ENCODE measurements around the gene C1GALT1C1L.
"Not testable (repeated sequence)": the region's sequence is repeated elsewhere in the genome, so short reads cannot be mapped to it uniquely, and the experiment has no call there.

C1GALT1C1L gene

DNA sequence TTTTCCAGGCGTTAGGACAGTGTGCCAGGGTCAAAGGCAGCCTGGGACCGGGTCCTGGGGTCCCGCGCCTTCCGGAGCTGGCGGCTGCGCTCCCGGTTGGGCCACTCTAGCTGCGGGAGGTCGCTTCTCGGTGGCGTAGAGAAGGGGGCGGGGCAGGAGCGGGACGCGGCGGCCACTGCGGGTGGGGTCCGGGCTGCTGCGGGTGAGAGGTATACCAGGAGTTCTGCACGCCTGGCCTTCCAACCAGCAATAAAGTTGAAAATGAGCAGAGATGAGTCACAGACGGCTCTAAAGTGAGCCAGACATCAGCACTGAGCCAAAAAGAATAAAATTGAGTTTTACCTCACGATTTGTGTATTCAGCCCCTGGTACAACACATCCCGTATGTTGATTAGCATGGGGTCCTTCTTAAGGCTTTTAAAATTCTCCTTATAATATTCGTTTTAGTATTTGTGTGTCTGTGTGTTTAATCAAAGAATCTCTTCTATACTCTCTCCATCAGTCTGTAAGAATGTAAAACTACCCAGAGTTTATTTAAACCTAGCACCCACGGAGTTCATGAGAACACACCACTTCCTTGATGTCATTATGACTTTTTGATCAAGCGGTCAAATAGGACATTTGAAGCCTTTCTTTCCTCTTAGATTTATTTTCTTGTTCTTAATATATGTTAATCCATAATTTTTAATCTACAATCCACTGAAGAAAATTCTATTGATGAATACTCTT is at the start of gene C1GALT1C1L:
Gene C1GALT1C1L (minus strand): TSS at position 108 of the 729 bp plus-strand sequence. CDS start 107 bp downstream, at position 1.
- DNase-seq (ENCODE audit: low spot score): peak; percentile 33

DNA sequence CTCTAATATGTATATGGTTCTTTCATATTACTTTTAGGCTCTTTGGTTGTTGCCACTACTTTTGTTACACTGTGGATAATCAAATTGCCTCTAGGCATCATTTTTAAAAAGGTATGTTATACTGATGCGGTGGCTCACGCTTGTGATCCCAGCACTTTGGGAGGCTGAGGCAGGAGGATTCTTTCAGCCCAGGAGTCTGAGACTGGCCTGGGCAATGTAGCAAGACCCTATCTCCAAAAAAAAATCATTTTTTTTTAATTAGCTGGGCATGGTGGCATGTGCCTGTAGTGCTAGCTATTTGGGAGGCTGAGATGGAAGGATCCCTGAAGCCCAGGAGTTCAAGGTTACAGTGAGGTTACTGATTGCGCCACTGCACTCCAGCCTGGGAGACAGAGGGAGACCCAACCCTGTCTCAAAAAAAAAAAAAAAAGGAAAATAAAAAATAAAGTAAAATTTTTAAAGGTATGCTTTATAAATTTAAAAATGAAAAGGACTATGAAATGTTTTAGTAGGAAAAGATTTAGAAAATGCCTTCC is 49.5 kb upstream of the C1GALT1C1L start:
- DNase-seq (ENCODE audit: low spot score): no peak

DNA sequence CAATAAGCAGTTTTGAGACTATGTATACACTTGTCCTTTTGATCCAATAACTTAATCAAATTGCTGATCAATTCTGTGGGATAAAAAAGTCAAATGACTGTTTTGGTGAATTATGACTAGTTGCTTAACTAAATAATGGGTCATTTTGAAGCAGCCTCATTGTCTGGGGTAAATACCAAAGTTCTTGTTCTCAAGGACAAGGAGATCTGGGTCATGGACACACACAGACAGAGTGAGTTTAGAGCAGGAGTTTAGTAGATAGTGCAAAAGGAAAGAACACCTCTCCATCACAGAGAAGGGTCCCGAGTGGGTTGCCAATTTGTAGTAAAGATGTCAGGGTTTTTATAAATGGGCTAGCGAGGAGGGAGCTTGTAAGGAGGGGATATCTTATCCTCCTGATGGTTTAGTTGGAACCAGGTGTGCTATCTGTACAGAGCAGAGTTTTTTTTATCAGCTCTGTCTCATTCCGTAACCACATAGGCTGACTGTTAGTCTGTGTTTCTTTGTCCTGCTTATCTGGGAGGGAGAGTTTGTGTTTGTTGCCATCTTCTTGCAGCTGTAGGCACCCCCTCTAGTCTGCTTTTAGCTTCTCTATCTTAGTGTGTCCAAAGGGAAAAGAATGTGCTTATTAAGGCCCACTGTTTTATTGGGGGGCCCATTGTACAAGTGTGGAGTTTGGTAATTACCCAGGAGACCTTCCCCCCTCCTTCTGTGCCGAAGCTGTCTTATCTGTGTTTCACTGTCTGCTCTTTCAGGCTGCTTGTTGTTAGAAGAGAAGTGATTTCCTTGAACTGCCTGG is 48.7 kb upstream of the C1GALT1C1L start:
- DNase-seq (ENCODE audit: low spot score): no peak

DNA sequence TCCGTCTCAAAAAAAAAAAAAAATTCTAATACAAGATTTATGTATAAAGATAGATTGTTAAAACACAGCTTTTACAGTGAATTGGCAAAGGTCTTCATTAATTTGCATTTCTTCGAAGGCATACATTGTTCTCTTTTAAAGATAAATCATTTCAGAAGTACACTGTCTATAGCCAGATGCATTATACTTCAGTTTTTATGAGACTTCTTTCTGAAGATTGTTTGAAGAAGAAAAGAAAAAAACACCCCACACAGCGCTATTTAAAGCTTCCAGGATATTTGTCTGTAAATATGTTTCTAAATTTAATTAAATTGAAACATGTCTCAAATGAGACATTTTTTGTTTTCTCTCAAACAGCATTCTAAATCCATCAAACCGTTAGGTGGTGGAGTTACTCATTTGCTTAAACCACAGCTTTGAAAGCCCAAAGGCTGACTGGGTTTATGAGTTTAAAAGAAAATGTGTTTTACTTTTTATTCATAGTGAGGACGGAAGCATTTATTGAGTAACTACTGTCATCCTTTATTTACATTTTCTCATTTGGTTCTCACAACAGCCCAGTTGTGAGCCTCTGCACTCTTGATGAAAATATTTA is 42.4 kb upstream of the C1GALT1C1L start:
- DNase-seq (ENCODE audit: low spot score): no peak

DNA sequence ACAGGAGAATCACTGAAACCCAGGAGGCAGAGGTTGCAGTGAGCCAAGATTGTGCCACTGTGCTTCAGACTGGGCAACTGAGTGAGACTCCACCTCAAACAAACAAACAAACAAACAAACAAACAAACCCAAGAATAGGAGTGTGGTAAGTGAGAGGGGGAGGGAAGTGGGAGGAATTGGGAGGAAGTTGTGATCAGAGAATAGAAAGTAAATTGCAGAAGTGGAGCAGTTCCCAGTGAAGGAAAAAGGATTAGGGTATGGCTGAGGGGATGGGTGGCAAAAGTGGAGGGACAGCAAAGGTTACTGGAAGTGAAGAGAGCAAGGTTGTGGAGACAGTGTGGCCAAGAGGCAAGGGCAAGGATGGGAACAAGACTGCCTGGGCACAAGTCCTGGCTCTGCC is 41.1 kb upstream of the C1GALT1C1L start:
- DNase-seq (ENCODE audit: low spot score): no peak

DNA sequence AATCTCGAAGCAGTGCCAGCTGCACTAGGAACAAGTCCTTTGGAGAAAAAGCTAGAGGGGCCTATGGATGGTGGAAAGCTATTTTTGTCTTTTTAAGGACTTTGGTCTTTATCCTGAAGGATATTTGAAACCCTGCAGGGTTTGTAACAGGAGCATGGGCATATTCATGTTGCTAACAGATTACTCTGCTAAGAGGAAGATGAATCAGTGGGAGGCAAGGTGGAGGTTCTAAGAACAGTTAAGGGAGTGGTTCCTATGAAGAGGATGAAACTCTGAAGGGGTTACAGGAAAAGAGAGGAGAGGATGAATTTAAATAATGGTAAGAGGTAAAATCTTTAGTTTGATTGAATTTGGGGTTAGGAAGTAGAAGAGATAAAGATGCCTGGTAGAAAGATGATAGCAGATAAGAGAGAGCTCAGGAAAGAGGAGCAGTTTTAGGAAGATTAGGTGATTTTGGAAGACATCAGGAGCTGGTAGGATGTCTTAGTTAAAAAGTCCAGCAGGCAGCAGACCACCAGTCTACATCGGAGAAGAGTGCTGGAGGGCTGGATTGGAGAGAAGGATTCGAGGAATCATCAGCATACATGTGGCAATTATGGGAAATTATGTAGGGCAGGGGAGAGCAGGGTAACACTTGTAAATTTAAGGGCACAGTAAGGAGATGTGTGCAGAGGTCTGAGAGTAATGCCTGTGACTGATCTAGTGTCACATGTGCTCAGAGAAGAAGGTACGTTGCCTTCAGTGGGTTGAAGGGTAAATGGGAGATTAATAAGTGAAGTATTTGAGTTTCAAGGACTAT is 39.3 kb upstream of the C1GALT1C1L start:
- DNase-seq (ENCODE audit: low spot score): no peak

DNA sequence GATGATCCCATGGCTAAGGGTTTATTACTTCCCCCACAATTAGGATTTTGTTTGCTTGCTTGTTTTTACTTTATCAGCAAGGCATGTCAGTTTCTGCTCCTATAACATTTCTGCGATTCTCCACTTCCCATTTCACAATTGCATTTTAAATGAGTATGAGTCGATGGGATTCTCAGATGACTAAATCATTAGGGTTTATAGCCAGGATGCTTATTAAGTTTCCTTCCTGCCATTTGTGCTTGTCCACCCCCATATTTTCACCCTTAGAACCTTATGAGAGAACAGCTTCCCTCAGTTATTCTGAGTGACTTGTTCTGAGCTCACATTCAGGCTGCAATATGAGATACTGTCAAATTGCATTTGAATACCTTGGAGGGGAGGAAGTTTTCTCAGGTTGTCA is 37.9 kb upstream of the C1GALT1C1L start:
- DNase-seq (ENCODE audit: low spot score): no peak

DNA sequence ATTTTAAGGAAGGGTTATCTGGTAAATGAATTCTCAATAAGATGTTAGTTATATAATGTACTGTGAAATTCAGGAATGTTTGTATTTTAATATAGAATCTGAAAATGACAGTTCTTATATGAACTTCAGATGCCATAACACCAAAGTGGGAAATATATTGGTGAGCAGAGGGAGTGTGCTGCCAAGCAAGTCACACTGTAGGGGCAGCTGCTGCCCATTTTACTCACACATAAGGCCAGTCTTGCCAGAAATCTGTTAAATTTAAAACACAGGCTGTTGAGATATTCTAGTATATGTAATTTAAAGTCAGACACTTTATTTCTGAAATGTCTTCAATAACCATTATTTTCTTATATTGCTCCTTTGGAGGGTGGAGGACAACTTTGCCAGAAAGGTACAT is 34.6 kb upstream of the C1GALT1C1L start:
- no peak for DNase-seq (ENCODE audit: low spot score)

DNA sequence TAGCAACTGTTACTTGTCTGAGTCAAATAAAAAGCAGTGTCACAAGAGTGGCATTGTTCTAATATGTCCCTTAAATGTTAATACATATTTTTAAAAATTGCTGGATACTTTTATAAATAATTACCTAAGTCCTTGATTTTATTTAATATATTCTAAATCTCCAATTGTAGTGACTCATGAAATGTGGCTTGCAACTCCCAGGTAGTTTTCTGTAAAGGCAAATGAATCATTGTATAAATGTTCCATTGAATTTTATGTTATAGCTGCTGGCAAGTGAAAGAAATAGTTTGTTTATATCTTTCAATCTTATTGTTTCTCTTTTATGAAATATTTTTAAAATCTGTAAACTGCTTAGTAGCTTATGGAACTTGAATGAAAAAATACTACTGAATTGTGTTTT is 32.7 kb upstream of the C1GALT1C1L start:
- no peak for DNase-seq (ENCODE audit: low spot score)

DNA sequence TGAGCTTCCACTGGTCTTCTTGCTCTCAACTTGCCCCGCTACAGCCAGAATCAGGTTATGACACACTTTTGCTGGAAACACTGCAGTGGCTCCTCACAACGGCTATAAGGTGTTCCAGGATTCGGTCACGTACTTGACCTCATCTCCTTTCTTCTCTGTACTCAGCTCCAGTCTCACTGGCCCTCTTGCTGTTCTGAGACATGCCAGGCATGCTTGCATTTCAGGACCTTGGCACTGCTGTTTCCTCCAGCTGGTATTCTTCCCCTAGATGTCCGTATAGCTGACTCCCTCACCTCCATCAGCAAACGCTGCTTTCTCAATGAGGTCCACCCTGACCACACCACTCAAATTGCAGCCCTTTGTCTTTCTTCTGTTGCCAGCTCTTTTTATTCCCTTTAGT is 31.9 kb upstream of the C1GALT1C1L start:
- DNase-seq (ENCODE audit: low spot score): no peak

DNA sequence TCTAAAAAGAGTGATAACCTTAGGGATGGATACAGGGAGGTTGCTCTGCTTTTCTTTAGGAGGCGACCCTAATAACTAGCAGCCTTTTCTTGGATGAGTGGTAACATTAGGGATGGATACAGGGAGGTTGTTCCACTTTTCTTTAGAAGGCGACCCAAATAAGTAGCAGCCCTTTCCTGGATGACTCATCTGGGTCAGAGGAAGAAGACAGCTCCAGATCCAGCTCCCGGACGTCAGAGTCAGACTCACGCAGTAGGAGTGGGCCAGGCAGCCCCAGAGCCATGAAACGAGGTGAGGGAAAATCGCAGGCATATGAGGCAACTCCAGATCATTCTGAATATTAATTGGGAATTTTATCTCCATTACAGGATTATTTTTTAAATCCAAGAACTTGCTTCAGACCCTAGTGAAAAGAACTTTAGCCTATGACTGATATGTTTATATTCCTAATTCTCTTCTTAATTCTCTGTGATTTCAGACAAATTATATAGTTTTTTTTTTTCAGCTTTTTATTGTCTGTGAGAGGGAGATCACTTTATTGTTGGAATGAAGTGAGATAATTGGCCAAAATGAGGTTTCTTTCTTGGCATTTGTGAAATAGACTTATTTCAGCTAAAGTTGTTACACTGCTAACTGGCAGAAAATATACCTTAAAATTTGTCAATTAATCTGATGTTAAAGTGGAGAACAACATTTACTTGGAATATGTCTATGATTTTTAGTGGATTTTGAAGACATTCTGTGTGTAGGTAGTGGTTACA is 31.2 kb upstream of the C1GALT1C1L start:
- DNase-seq (ENCODE audit: low spot score): no peak

DNA sequence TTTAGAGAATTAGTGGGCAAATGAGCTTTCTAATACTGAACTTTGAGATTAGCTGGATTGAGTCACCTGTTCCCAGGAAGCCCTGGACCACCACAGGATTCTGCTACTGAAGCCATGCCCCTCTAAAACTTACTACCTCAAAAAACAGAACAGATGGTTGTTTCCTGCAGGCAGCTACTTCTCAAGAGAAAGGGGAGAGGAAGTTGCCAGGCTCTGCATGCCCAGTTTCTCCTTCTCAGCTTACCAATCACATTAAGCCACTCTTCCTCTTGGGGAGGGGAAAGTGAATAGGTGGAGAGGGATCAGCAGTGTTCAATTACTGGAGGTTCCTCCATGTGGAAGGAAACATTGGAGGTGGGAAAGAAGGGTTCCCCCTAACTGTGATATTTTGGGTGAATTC is 24.9 kb upstream of the C1GALT1C1L start:
- DNase-seq (ENCODE audit: low spot score): no peak

DNA sequence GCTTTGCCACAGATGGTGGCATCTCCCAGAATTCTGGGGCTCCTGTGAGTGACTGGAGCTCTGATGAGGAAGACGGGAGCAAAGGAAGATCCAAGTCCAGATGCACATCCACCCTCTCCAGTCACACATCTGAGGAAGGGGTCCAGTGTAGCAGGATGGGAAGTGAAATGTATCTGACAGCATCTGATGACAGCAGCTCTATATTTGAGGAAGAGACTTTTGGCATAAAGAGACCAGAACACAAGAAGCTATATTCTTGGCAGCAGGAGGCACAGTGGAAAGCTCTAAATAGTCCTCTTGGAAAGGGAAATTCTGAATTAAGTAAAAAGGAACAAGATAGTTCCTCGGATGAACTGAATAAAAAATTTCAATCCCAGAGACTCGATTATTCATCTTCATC is 23.5 kb upstream of the C1GALT1C1L start:
- no peak for DNase-seq (ENCODE audit: low spot score)

DNA sequence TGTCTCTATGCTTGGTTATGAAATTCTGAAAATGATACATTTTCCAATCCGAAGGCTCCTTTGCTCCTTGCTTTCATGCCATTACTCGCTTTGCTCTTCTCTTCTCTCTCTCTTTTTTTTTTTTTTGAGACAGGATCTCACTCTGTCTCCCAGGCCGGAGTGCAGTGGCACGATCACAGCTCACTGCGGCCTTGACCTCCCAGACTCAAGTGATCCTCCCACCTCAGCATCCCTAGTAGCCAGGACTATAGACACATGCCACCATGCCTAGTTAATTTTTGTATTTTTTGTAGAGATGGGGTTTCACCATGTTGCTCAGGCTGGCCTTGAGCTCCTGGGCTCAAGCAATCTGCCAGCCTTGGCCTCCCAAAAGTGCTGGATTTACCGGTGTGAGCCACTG is 21.9 kb upstream of the C1GALT1C1L start:
- DNase-seq (ENCODE audit: low spot score): not testable (repeated sequence)

DNA sequence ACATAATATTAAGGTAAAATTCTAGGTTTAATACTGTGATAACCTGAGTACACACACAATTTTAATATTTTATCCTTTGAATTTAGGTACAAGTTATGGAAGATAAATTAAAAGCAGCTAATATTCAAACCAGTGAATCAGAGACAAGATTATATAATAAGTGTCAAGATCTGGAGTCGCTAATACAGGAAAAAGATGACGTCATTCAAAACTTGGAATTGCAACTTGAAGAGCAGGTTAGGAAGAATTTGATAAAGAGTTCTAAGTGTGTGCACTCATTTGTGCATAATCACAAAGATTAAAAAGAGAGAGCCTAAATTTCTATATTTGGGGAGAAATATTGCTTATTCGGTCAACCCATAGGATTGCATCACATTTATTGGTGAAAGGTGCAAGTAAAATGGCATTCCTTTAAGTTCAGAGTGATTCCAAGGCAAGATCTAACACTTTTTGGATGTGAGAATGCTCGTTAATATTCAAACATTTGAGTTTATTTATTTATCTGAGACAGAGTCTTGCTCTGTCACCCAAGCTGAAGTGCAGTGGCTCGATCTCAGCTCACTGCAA is 16.3 kb upstream of the C1GALT1C1L start:
- no peak for DNase-seq (ENCODE audit: low spot score)

DNA sequence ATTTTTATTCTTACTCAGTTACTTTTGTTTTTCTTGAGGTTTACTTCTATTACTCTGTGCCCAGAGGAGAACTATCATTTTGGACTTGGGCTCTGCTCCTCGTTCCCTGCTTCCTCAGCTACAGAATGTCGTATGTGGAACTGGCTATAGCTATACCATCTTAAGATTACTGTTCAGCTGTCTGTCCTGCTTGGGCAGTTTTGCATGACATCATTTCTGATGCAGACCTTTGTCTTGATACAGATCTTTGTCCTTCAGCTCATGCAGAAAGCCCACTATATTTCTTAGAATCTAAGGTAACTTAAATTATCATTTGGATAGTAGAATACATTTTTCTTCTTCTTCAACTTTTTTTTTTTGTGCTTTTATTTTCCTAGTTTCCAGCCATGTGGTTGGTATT is 13.8 kb upstream of the C1GALT1C1L start:
- no peak for DNase-seq (ENCODE audit: low spot score)

DNA sequence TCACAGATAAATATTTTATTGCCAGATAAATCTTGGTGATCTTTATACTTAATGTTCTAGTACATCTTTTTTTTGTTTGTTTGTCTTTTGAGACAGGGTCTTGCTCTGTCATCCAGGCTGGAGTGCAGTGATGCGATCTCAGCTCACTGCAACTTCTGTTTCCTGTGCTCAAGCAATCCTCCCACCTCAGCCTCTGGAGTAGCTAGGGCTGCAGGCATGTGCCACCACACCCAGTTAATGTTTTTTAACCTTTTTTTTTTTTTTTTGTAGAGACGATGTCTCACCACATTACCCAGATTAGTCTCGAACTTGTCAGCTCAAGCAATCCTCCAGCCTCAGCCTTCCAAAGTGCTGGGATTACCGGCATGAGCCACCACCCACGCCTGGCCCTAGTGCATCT is 9.1 kb upstream of the C1GALT1C1L start:
- no peak for DNase-seq (ENCODE audit: low spot score)

DNA sequence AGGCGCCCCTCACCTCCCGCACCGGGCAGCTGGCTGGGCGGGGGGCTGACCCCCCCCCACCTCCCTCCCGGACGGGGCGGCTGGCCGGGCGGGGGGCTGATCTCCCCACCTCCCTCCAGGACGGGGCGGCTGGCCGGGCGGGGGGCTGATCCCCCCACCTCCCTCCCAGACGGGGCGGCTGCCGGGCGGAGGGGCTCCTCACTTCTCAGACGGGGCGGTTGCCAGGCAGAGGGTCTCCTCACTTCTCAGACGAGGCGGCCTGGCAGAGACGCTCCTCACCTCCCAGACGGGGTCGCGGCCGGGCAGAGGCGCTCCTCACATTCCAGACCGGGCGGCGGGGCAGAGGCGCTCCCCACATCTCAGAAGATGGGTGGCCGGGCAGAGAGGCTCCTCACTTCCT is 1.6 kb upstream of the C1GALT1C1L start:
- DNase-seq (ENCODE audit: low spot score): not testable (repeated sequence)

DNA sequence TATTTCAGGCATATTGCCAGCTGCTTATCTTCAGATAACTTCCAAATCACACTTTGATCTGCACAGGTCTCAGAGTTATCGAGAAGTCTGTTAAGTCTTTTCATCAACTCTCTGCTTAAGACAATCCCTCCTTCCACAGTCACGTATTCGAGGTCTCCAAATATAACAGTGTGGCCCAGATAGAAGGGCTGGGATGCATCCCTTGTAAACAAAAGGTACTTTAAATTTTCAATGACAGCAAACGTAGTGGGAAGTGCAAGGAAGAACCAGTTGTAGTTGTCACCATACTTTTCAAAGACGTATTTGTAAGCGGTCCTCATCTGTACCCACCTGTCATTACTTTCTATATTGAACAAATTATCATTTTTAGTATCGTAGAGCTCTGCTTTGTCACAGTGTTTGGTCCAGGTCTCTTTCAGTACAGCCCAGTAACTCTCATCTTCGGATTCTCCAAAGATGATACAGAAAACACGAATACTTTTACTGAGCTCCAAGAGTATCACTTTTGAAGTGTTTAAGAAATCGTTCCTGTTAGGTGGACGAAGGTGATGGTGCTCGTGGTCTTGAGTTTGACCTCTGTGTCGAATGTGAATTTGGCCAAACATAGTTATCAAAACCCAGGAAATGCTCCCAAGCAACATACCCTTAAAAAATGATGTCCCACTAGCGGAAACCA is 445 bp downstream of the C1GALT1C1L start:
- DNase-seq (ENCODE audit: low spot score): no peak

DNA sequence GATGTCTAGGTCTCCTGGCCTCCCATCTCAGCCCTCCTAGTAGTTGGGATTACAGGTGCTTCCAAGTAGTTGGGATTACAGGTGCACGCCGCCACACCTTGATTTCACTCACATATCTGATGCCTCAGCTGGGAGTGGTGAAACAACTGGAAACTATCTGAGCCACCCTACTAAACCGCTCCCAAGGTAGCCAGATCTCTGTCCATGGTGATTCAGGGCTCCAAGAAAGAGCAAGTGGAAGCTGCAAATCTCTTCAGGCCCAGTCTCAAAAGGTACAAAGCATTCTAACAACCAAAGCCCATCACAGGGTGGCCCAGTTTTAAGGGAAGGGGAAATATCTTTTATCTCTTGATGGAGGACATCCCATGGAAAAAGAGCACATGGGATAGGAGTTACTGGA is 19.0 kb downstream of the C1GALT1C1L start:
- no peak for DNase-seq (ENCODE audit: low spot score)
